GM18526 (cell line): ENCODE data around the gene FANK1.
"Not testable (repeated sequence)": the region's sequence is repeated elsewhere in the genome, so short reads cannot be mapped to it uniquely, and the experiment has no call there.

Experiments used
- POLR2A ChIP-seq: IDR thresholded peaks from 3 replicates; pipeline ENCODE4 v1.6.1; 2011; ENCODE audit not compliant: insufficient read length; ENCODE audit errors: extremely low read depth

The FANK1 gene

GRCh38 chr10:125896088-125896934 is at the start of gene FANK1:
Gene FANK1 (plus strand): TSS chr10:125896564. CDS start chr10:125896643, 79 bp downstream.
- TF ChIP-seq POLR2A: not testable (repeated sequence)

GRCh38 chr10:125846894-125847293 is 49.5 kb upstream of the FANK1 start:
- no peak for TF ChIP-seq POLR2A

- TF ChIP-seq POLR2A: no peak
These were observed 48.0 kb upstream of the FANK1 start for GRCh38 chr10:125848371-125848770.

GRCh38 chr10:125848857-125849256 is 47.5 kb upstream of the FANK1 start:
- no peak for TF ChIP-seq POLR2A

GRCh38 chr10:125849448-125849847 is 46.9 kb upstream of the FANK1 start:
- no peak for TF ChIP-seq POLR2A

GRCh38 chr10:125850766-125851731 is 45.3 kb upstream of the FANK1 start:
- no peak for TF ChIP-seq POLR2A

GRCh38 chr10:125852487-125852886 is 43.9 kb upstream of the FANK1 start:
- TF ChIP-seq POLR2A: no peak

GRCh38 chr10:125857185-125857760 is 39.1 kb upstream of the FANK1 start:
- TF ChIP-seq POLR2A: no peak

- no peak for TF ChIP-seq POLR2A
These were observed 37.1 kb upstream of the FANK1 start for GRCh38 chr10:125859128-125859817.

GRCh38 chr10:125865120-125865519 is 31.2 kb upstream of the FANK1 start:
- TF ChIP-seq POLR2A: no peak

GRCh38 chr10:125866421-125867029 is 29.8 kb upstream of the FANK1 start:
- no peak for TF ChIP-seq POLR2A

- TF ChIP-seq POLR2A: no peak
These were observed 27.9 kb upstream of the FANK1 start for GRCh38 chr10:125868372-125868975.

GRCh38 chr10:125871338-125871737 is 25.0 kb upstream of the FANK1 start:
- TF ChIP-seq POLR2A: no peak
